Loucy (cell line): ENCODE results near the gene TRPM6.
A peak's percentile ranks its signal among the peaks of the same experiment; 100 is the strongest.

ENCODE experiments used
- EZH2phosphoT487 ChIP-seq: fragments of 200-600 bp; IDR thresholded peaks from 2 replicates; pipeline ENCODE4 v1.6.1; 2018; ENCODE audit warnings: antibody characterized with exemption, mild to moderate bottlenecking, moderate library complexity, borderline replicate concordance
- TF ChIP-seq, protein P1 (sequence below): fragments of 200-600 bp; sonication (generic); conservative IDR thresholded peaks from 2 replicates; pipeline ENCODE4 v1.5.1; 2014; ENCODE audit warnings: mild to moderate bottlenecking, antibody characterized with exemption, low read length

DNA sequence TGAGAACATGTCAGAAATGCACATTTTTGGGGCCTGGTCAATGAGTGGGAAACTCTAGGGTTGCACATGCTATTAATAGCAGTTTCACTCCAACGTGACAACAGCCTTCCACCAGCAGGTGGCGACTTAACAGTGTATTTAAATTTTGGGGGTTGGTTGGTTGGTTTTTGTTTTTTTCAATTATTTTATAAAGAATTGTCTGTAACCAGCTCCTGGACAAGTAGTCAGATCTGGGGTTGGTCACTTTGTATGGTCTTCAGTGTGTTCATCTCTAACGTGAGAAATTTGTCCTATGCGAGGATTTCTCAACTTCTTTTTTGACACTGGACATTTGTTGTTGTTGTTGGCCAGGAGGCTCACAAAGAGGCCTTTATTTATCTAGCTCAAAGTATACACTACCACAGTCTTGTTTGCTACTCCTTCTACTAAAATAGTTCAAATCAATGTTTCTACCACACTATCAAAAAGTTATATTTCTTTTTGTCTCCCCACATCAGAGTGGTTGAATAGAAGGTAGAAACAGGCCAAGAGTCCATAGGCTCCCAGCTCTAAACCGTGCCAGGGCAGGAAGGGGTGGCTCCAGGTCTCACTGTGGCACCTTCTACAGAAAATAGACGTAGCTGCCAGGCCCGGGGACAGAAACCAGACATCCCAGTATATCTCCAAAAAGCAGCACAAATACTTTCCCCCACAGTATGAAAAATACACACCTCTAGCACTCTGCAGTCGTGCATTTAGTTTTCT is 110.4 kb downstream of the TRPM6 start:
- TF ChIP-seq, protein P1, sequence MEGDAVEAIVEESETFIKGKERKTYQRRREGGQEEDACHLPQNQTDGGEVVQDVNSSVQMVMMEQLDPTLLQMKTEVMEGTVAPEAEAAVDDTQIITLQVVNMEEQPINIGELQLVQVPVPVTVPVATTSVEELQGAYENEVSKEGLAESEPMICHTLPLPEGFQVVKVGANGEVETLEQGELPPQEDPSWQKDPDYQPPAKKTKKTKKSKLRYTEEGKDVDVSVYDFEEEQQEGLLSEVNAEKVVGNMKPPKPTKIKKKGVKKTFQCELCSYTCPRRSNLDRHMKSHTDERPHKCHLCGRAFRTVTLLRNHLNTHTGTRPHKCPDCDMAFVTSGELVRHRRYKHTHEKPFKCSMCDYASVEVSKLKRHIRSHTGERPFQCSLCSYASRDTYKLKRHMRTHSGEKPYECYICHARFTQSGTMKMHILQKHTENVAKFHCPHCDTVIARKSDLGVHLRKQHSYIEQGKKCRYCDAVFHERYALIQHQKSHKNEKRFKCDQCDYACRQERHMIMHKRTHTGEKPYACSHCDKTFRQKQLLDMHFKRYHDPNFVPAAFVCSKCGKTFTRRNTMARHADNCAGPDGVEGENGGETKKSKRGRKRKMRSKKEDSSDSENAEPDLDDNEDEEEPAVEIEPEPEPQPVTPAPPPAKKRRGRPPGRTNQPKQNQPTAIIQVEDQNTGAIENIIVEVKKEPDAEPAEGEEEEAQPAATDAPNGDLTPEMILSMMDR: peak; percentile 84
- TF ChIP-seq EZH2phosphoT487: no peak
